Skeletal muscle satellite cell (primary cell): Measurements from ENCODE around the gene FOXP4.

Source experiments
- H3K27me3 ChIP-seq: 2 replicates; pipeline ENCODE4 v1.7.0; 2013; ENCODE audit warnings: low read length; ENCODE audit not compliant: control insufficient read depth, insufficient read depth
- H3K36me3 ChIP-seq: 2 replicates; pipeline ENCODE4 v1.7.0; 2013; ENCODE audit warnings: mild to moderate bottlenecking, control low read depth, low read length; ENCODE audit not compliant: insufficient read depth
- H3K4me1 ChIP-seq: 2 replicates; pipeline ENCODE4 v1.7.0; 2013; ENCODE audit warnings: low read length; ENCODE audit not compliant: control insufficient read depth, insufficient read depth
- H3K4me2 ChIP-seq: 2 replicates; pipeline ENCODE4 v1.7.0; 2013; ENCODE audit warnings: mild to moderate bottlenecking, low read length
- H3K4me3 ChIP-seq: 2 replicates; pipeline ENCODE4 v1.7.0; 2013; ENCODE audit warnings: low read length
- H3K9ac ChIP-seq: 2 replicates; pipeline ENCODE4 v1.7.0; 2013; ENCODE audit warnings: mild to moderate bottlenecking, low read depth, low read length, moderate library complexity
- H3K9me3 ChIP-seq: replicated peaks from 2 replicates; pipeline ENCODE4 v1.7.0; 2013; ENCODE audit warnings: mild to moderate bottlenecking, control low read depth, low read length

Gene FOXP4

GRCh38 chr6:41626022-41626421 lies 79.8 kb downstream of the FOXP4 start:
- H3K4me2 ChIP-seq, result no peak overlapping the region
- H3K36me3 ChIP-seq, result no peaks in the 10 kb centered on the region
- no peaks in the 10 kb centered on the region for H3K9me3 ChIP-seq
- no peaks in the 10 kb centered on the region for H3K4me1 ChIP-seq
- peaks cover 34% of the 10 kb centered on the region for H3K27me3 ChIP-seq
- no peak overlapping the region for H3K9ac ChIP-seq
- no peak overlapping the region for H3K4me3 ChIP-seq

- Histone ChIP-seq H3K9ac (no peak overlapping the region), H3K9me3 (no peaks in the 10 kb centered on the region), H3K4me3 (no peak overlapping the region), H3K4me2 (no peak overlapping the region), H3K36me3 (no peaks in the 10 kb centered on the region), H3K4me1 (no peaks in the 10 kb centered on the region), H3K27me3 (peaks cover 33% of the 10 kb centered on the region)
These were observed 80.7 kb downstream of the FOXP4 start for GRCh38 chr6:41626917-41627316.

- Histone ChIP-seq H3K36me3 (no peaks in the 10 kb centered on the region), H3K9me3 (no peaks in the 10 kb centered on the region)
These were observed 82.9 kb downstream of the FOXP4 start for GRCh38 chr6:41629128-41629527.

GRCh38 chr6:41630069-41630468 lies 83.9 kb downstream of the FOXP4 start:
- H3K4me3 ChIP-seq, result no peak overlapping the region
- H3K4me2 ChIP-seq, result no peak overlapping the region
- no peaks in the 10 kb centered on the region for H3K9me3 ChIP-seq
- no peaks in the 10 kb centered on the region for H3K36me3 ChIP-seq
- peaks cover 57% of the 10 kb centered on the region for H3K27me3 ChIP-seq
- H3K9ac ChIP-seq, result no peak overlapping the region
- no peaks in the 10 kb centered on the region for H3K4me1 ChIP-seq

More at GRCh38 chr6:41629128-41629527, 82.9 kb downstream of the FOXP4 start:
- H3K4me1 ChIP-seq, result no peaks in the 10 kb centered on the region
- no peak overlapping the region for H3K4me3 ChIP-seq
- no peak overlapping the region for H3K9ac ChIP-seq
- H3K4me2 ChIP-seq, result no peak overlapping the region
- peaks cover 48% of the 10 kb centered on the region for H3K27me3 ChIP-seq

GRCh38 chr6:41630946-41631345 lies 84.8 kb downstream of the FOXP4 start:
- Histone ChIP-seq H3K36me3 (no peaks in the 10 kb centered on the region), H3K4me2 (no peak overlapping the region), H3K4me1 (no peaks in the 10 kb centered on the region), H3K27me3 (peaks cover 61% of the 10 kb centered on the region), H3K4me3 (no peak overlapping the region), H3K9me3 (no peaks in the 10 kb centered on the region), H3K9ac (no peak overlapping the region)

- Histone ChIP-seq H3K4me3 (no peak overlapping the region), H3K9ac (no peak overlapping the region), H3K27me3 (peaks cover 67% of the 10 kb centered on the region), H3K9me3 (no peaks in the 10 kb centered on the region), H3K4me1 (peaks cover 4% of the 10 kb centered on the region), H3K4me2 (no peak overlapping the region), H3K36me3 (no peaks in the 10 kb centered on the region)
These were observed 87.0 kb downstream of the FOXP4 start for GRCh38 chr6:41633056-41633634.

- H3K9ac ChIP-seq, result no peak overlapping the region
- H3K4me1 ChIP-seq, result peaks cover 4% of the 10 kb centered on the region
- H3K36me3 ChIP-seq, result no peaks in the 10 kb centered on the region
- peaks cover 82% of the 10 kb centered on the region for H3K27me3 ChIP-seq
- no peak overlapping the region for H3K4me3 ChIP-seq
- no peaks in the 10 kb centered on the region for H3K9me3 ChIP-seq
- H3K4me2 ChIP-seq, result no peak overlapping the region
These were observed 88.5 kb downstream of the FOXP4 start for GRCh38 chr6:41634657-41635056.

GRCh38 chr6:41635365-41635764 lies 89.2 kb downstream of the FOXP4 start:
- Histone ChIP-seq H3K4me2 (no peak overlapping the region), H3K27me3 (peaks cover 88% of the 10 kb centered on the region), H3K4me3 (no peak overlapping the region), H3K9ac (no peak overlapping the region), H3K36me3 (no peaks in the 10 kb centered on the region), H3K9me3 (no peaks in the 10 kb centered on the region), H3K4me1 (peaks cover 4% of the 10 kb centered on the region)

GRCh38 chr6:41636833-41637193 lies 90.6 kb downstream of the FOXP4 start:
- Histone ChIP-seq H3K4me1 (peaks cover 4% of the 10 kb centered on the region), H3K36me3 (no peaks in the 10 kb centered on the region), H3K9ac (no peak overlapping the region), H3K27me3 (peaks cover 95% of the 10 kb centered on the region), H3K4me2 (no peak overlapping the region), H3K4me3 (no peak overlapping the region), H3K9me3 (no peaks in the 10 kb centered on the region)

- no peaks in the 10 kb centered on the region for H3K9me3 ChIP-seq
- peaks cover 4% of the 10 kb centered on the region for H3K4me1 ChIP-seq
- no peaks in the 10 kb centered on the region for H3K36me3 ChIP-seq
- no peak overlapping the region for H3K4me3 ChIP-seq
- H3K9ac ChIP-seq, result no peak overlapping the region
- H3K4me2 ChIP-seq, result peak overlapping the region; percentile 69
- peaks cover 96% of the 10 kb centered on the region for H3K27me3 ChIP-seq
These were observed 91.2 kb downstream of the FOXP4 start for GRCh38 chr6:41637194-41638001.

- H3K4me3 ChIP-seq, result peak within 1 kb of the TSS; percentile 42
These were observed 92.1 kb downstream of the FOXP4 start, which contains the start of gene MDFI for GRCh38 chr6:41638002-41638934. MDFI (plus strand) TSS chr6:41638468; CDS start chr6:41638750, 282 bp downstream.

More at GRCh38 chr6:41638002-41638934, 92.1 kb downstream of the FOXP4 start, which contains the start of gene MDFI:
- Histone ChIP-seq H3K9me3 (no peaks in the 10 kb centered on the region), H3K9ac (no peak within 1 kb of the TSS), H3K4me2 (peak within 1 kb of the TSS; percentile 69), H3K27me3 (peaks cover 96% of the 10 kb centered on the region), H3K4me1 (peaks cover 4% of the 10 kb centered on the region), H3K36me3 (no peaks in the 10 kb centered on the region)
